ENCODE measurements around the gene PEX6.

Gene PEX6

DNA sequence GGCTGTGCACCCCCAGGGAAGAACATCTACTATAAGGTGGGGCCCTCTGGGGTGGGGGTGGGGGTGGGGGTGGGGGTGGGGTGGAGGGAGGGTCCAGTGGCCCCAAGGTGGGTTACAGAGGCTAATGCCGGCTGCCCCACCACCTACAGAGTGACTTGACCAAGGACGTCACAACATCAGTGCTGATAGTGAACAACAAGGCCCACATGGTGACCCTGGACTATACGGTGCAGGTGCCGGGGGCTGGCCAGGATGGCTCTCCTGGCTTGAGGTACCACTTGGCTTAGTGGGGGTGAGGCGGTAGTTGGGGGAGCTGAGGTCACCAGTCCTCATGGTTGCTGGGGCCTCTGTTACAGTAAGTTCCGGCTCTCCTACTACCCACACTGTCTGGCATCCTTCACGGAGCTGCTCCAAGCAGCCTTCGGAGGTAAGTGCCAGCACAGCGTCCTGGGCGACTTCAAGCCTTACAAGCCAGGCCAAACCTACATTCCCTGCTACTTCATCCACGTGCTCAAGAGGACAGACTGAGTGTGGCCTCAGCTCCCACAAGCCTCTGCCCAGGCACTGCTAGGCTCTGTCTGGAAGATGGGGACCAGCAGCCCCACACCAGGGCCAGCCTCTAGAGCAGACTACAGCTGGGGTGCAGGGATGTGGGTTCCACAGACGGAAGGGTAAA, 15.7 kb downstream of the PEX6 start:
- TF ChIP-seq EZH2 (IDR thresholded peaks at IDR 0.05; ENCODE audit: borderline replicate concordance, low read depth, low read length, severe bottlenecking) = no peak
- H3K27me3 ChIP-seq (ENCODE audit: insufficient read depth, low read length, poor library complexity) = no peaks in the 10 kb centered on the region
- no peaks in the 10 kb centered on the region for H4K20me1 ChIP-seq (ENCODE audit: insufficient read depth, low read length)
- H2AFZ ChIP-seq (ENCODE audit: low read depth, low read length) = no peak overlapping the region
- no peaks in the 10 kb centered on the region for H3K9me3 ChIP-seq (ENCODE audit: insufficient read depth, low read length, severe bottlenecking)
- H3K4me3 ChIP-seq (ENCODE audit: low read depth in 1 of 2, low read length in 2 of 2) = no peak overlapping the region
- ATAC-seq (ENCODE audit: insufficient read depth, low read depth) (no peak), DNase-seq (no peak)
- no peak overlapping the region for H3K27ac ChIP-seq (ENCODE audit: low read length)
- H3K4me1 ChIP-seq (ENCODE audit: insufficient read depth, low read length) = no peaks in the 10 kb centered on the region
- no peak overlapping the region for H3K4me2 ChIP-seq (ENCODE audit: insufficient read depth, low read length)
- no peaks in the 10 kb centered on the region for H3K79me2 ChIP-seq (ENCODE audit: insufficient read depth, low read length)
- H3K9ac ChIP-seq (ENCODE audit: low read depth, low read length) = no peak overlapping the region
- peaks cover 41% of the 10 kb centered on the region for H3K36me3 ChIP-seq (ENCODE audit: insufficient read depth, low read length)

DNA sequence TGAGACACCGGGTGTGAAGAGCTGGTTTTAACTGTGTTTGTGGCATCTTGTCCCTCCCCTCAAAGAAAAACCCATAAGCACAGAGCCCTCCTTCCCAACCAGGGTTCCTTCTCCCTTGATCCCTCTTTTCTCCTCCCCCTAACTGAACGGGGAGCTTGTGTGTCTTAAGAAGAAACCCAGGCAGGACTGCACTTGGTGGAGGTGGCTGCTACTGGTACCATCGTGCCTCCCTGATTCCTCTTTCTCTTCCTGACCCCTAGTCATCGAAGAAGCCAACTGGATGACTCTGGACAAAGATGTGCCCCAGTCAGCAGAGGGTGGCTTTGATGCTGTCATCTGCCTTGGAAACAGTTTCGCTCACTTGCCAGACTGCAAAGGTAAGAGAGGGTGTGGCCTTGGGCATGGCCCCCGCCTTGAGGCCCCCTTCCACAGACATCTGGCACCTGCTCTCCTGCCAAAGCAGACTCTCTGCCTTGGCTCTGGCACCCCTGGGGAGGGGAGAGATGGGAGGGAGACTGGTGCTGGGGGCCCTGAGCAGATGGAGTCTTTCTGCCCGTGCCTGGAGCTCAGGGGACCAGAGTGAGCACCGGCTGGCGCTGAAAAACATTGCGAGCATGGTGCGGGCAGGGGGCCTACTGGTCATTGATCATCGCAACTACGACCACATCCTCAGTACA, 16.3 kb downstream of the PEX6 start:
- no peak for TF ChIP-seq EZH2 (IDR thresholded peaks at IDR 0.05; ENCODE audit: borderline replicate concordance, low read depth, low read length, severe bottlenecking)
- TF ChIP-seq, protein P1, sequence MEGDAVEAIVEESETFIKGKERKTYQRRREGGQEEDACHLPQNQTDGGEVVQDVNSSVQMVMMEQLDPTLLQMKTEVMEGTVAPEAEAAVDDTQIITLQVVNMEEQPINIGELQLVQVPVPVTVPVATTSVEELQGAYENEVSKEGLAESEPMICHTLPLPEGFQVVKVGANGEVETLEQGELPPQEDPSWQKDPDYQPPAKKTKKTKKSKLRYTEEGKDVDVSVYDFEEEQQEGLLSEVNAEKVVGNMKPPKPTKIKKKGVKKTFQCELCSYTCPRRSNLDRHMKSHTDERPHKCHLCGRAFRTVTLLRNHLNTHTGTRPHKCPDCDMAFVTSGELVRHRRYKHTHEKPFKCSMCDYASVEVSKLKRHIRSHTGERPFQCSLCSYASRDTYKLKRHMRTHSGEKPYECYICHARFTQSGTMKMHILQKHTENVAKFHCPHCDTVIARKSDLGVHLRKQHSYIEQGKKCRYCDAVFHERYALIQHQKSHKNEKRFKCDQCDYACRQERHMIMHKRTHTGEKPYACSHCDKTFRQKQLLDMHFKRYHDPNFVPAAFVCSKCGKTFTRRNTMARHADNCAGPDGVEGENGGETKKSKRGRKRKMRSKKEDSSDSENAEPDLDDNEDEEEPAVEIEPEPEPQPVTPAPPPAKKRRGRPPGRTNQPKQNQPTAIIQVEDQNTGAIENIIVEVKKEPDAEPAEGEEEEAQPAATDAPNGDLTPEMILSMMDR (IDR thresholded peaks at IDR 0.05; ENCODE audit: borderline replicate concordance, extremely low read depth, low read length, poor library complexity, severe bottlenecking) = no peak
- H3K27ac ChIP-seq (ENCODE audit: low read length) = no peak overlapping the region
- DNase-seq = no peak
- no peaks in the 10 kb centered on the region for H4K20me1 ChIP-seq (ENCODE audit: insufficient read depth, low read length)
- ATAC-seq (ENCODE audit: insufficient read depth, low read depth) = no peak
- H3K4me3 ChIP-seq (ENCODE audit: low read depth in 1 of 2, low read length in 2 of 2) = no peak overlapping the region
- no peak overlapping the region for H3K4me2 ChIP-seq (ENCODE audit: insufficient read depth, low read length)
- H3K9me3 ChIP-seq (ENCODE audit: insufficient read depth, low read length, severe bottlenecking) = no peaks in the 10 kb centered on the region
- peaks cover 39% of the 10 kb centered on the region for H3K36me3 ChIP-seq (ENCODE audit: insufficient read depth, low read length)
- H3K4me1 ChIP-seq (ENCODE audit: insufficient read depth, low read length) = no peaks in the 10 kb centered on the region
- H2AFZ ChIP-seq (ENCODE audit: low read depth, low read length) = no peak overlapping the region
- H3K79me2 ChIP-seq (ENCODE audit: insufficient read depth, low read length) = no peaks in the 10 kb centered on the region
- no peaks in the 10 kb centered on the region for H3K27me3 ChIP-seq (ENCODE audit: insufficient read depth, low read length, poor library complexity)
- no peak overlapping the region for H3K9ac ChIP-seq (ENCODE audit: low read depth, low read length)

DNA sequence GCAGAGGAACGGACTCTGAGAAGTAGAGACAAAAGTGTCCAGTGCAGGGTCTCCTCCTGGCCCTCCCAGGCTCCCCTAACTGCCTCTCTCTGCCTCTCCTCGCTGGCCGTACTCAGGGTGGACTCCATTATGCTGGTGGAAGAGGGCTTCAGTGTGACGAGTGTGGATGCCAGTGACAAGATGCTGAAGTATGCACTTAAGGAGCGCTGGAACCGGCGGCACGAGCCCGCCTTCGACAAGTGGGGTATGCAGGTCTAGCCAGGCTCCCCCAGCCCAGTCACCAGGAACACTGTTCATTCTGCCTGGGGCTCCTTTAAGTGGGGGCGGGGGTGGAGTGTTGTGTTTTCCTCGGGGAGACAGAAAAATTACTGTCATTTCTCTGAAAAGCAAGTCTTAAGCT, 16.9 kb downstream of the PEX6 start:
- no peak for ATAC-seq (ENCODE audit: insufficient read depth, low read depth)
- no peak for TF ChIP-seq EZH2 (IDR thresholded peaks at IDR 0.05; ENCODE audit: borderline replicate concordance, low read depth, low read length, severe bottlenecking)
- TF ChIP-seq, protein P1 (IDR thresholded peaks at IDR 0.05; ENCODE audit: borderline replicate concordance, extremely low read depth, low read length, poor library complexity, severe bottlenecking) = no peak
- DNase-seq = no peak
- Histone ChIP-seq H4K20me1 (ENCODE audit: insufficient read depth, low read length) (no peaks in the 10 kb centered on the region), H3K4me1 (ENCODE audit: insufficient read depth, low read length) (no peaks in the 10 kb centered on the region), H3K27me3 (ENCODE audit: insufficient read depth, low read length, poor library complexity) (no peaks in the 10 kb centered on the region), H3K27ac (ENCODE audit: low read length) (no peak overlapping the region), H3K9ac (ENCODE audit: low read depth, low read length) (no peak overlapping the region), H3K4me3 (ENCODE audit: low read depth in 1 of 2, low read length in 2 of 2) (no peak overlapping the region), H3K79me2 (ENCODE audit: insufficient read depth, low read length) (no peaks in the 10 kb centered on the region), H3K36me3 (ENCODE audit: insufficient read depth, low read length) (peaks cover 34% of the 10 kb centered on the region), H2AFZ (ENCODE audit: low read depth, low read length) (no peak overlapping the region), H3K9me3 (ENCODE audit: insufficient read depth, low read length, severe bottlenecking) (no peaks in the 10 kb centered on the region), H3K4me2 (ENCODE audit: insufficient read depth, low read length) (no peak overlapping the region)

DNA sequence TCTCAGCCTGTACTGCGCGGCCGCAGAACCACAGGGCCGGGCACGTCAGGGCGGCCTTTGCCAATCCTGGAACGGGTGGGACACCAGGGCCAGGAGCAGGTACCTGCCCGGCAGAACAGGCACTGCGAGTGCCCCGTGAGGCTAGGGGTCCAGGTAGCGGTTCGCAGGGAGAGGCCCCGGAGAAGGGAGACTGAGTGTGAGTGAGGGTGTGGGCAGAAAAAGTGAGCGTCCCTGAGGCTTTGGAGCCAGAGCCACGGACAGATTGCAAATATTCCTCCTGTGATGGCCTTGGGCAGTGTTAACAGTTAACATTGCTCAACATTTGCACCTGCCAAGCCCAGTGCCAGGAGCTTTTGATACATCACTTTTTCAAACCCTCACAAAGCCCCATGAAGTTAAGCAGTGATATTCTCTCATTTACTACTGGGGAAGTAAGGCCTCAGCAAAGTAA, 17.9 kb downstream of the PEX6 start:
- Histone ChIP-seq H3K9me3 (ENCODE audit: insufficient read depth, low read length, severe bottlenecking) (no peaks in the 10 kb centered on the region), H3K27ac (ENCODE audit: low read length) (no peak overlapping the region), H3K4me1 (ENCODE audit: insufficient read depth, low read length) (no peaks in the 10 kb centered on the region), H3K4me3 (ENCODE audit: low read depth in 1 of 2, low read length in 2 of 2) (no peak overlapping the region), H3K4me2 (ENCODE audit: insufficient read depth, low read length) (no peak overlapping the region), H3K79me2 (ENCODE audit: insufficient read depth, low read length) (no peaks in the 10 kb centered on the region), H4K20me1 (ENCODE audit: insufficient read depth, low read length) (no peaks in the 10 kb centered on the region), H3K9ac (ENCODE audit: low read depth, low read length) (no peak overlapping the region), H2AFZ (ENCODE audit: low read depth, low read length) (no peak overlapping the region), H3K27me3 (ENCODE audit: insufficient read depth, low read length, poor library complexity) (no peaks in the 10 kb centered on the region), H3K36me3 (ENCODE audit: insufficient read depth, low read length) (peaks cover 27% of the 10 kb centered on the region)
- DNase-seq (no peak), ATAC-seq (ENCODE audit: insufficient read depth, low read depth) (no peak)
- TF ChIP-seq EZH2 (IDR thresholded peaks at IDR 0.05; ENCODE audit: borderline replicate concordance, low read depth, low read length, severe bottlenecking) = no peak
- TF ChIP-seq, protein P1 (IDR thresholded peaks at IDR 0.05; ENCODE audit: borderline replicate concordance, extremely low read depth, low read length, poor library complexity, severe bottlenecking) = no peak

Measured in DND-41 (cell line).